Thyroid gland (tissue), 4 donors: ENCODE results near the gene BAHCC1. TPM values are rescaled to one million over a fixed set of nuclear protein-coding genes. Genes with fewer than 3 reads are reported as not detected.
A peak's percentile ranks its signal among the peaks of the same experiment; 100 is the strongest.

Experiments used
- DNase-seq, 2 donors: peaks; one replicate each; pipeline ENCODE4 v3.0.0-alpha.2; 2019
- H3K27ac ChIP-seq, 3 donors: fragments of 200-600 bp; sonication (generic); 1 replicate in 2 of 3; 2 replicates in 1 of 3; pipeline ENCODE4 v1.5.1; 2016 to 2019; ENCODE audit warnings: mild to moderate bottlenecking in 1 of 3, moderate library complexity in 1 of 3
- H3K27me3 ChIP-seq: fragments of 200-600 bp; sonication (generic); one replicate; pipeline ENCODE4 v1.5.1; 2019
- H3K36me3 ChIP-seq, 2 donors: fragments of 200-600 bp; sonication (generic); one replicate each; pipeline ENCODE4 v1.5.1; 2016 to 2019
- H3K4me1 ChIP-seq, 2 donors: fragments of 200-600 bp; sonication (generic); one replicate each; pipeline ENCODE4 v1.5.1; 2017 to 2019
- H3K4me3 ChIP-seq, 3 donors: fragments of 200-600 bp; sonication (generic); replicated peaks in 1 of 3; 1 replicate in 2 of 3; 2 replicates in 1 of 3; pipeline ENCODE4 v1.5.1; 2016; ENCODE audit warnings: mild to moderate bottlenecking in 1 of 3
- H3K9me3 ChIP-seq: fragments of 200-600 bp; sonication (generic); one replicate; pipeline ENCODE4 v1.5.1; 2017
- POLR2A ChIP-seq, 2 donors: fragments of 450-650 bp; IDR thresholded peaks; one replicate each; pipeline ENCODE4 v1.6.1; 2017; ENCODE audit warnings: antibody characterized with exemption in 2 of 2, mild to moderate bottlenecking in 2 of 2, moderate library complexity in 1 of 2
- WGBS, 2 donors: methylation state at CpG; one replicate each; pipeline ENCODE4 v1.1.5; 2017; 5-methylcytosine and 5-hydroxymethylcytosine counted together
- intact Hi-C: fragments of 100-400 bp; cut with DNase I; formaldehyde crosslinking; loops from one replicate; pipeline ENCODE4 v1.15.1; 2023
- total RNA-seq, 4 donors: library from RNA; depleted of rRNA; stranded (reverse); fragments of >200 nt; gene quantifications; one replicate each; pipeline ENCODE4 v1.2.3, GENCODE V29; 2016
- TF ChIP-seq, protein P1 (sequence below), 6 experiments: fragments of 200-600 bp in 3 of 6; fragments of 450-650 bp in 3 of 6; sonication (generic) in 3 of 6; IDR thresholded peaks; one replicate each; pipeline ENCODE4 v1.5.1; 2016 to 2019; ENCODE audit warnings: antibody characterized with exemption in 6 of 6, mild to moderate bottlenecking in 2 of 6, inconsistent platforms in 1 of 6, moderate library complexity in 1 of 6

Gene BAHCC1
- total RNA-seq, 4 donors from 2014 or later: 13.7 to 33.7 (median 23.9) TPM

DNA sequence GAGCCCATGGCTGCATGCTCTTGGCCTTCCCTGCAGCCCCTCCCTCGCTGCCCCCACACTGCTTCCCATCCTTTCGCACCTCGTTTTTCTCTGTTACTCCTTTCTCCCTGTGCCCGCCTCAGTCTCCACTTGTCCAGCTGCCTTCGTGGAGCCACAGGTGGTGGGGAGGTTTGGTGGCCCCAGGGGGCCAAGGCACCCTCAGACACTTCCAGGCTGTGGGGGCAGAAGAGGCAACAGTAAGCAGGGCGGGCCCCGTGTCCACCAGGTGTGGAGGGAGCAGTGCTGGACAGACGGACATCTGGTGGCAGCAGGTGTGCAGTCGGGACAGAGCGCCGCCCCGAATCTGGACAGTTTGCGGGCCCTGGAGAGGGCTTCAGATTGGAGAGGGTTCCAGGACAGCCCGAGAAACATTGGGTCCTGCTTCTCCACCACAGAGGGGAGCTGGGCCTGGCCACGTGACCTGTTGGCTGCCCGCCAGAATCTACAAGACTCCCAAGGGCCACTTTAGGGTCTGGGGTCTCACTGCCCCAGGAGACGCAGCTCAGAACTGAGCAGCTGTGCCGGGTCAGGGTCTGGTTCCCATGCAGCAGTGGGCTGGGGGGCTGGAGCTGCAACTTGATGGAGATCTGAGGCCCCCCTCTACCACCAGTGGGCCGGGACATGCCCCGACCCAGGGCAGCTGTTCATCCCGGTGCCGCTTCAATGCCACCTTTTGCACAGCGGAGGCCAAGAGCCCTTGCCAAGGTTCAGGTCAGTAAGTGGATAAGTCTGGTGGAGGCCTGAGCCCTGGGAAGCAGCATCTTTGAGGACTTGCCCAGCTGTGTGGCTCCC lies 22.8 kb downstream of the BAHCC1 start:
- peak; percentile 41 to 50 for DNase-seq
- intact Hi-C loops: no loop called here

DNA sequence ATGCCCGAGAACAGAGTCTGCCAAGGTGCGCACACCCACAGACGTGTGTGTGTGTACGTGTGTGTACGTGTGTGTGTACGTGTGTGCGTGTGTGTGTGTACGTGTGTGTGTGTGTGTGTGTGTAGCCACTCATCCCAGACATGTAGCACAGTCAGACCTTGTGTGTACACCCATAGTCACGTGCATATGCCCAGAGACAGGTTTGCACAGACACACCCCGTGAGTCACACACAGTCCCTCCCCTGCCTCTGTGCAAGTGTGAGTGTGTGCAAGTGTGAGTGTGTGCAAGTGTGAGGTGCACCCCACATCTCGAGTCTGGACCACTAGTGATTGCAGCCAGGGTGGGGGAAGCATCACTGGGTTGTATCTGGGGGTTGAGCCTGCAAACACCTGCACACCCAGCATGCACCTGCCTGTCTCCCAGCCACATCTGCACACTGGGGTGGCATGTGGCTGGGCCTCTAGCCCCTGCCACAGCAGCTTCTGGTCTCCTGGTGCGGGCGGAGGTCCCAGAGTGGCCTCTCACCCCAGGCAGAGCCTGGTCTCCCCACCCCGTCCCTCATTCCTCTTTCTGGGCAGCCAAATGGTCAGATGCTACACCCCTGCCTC lies 23.6 kb downstream of the BAHCC1 start:
- DNase-seq: no peak
- H3K27me3 ChIP-seq: no peaks in the 10 kb centered on the region
- H3K36me3 ChIP-seq: no peaks in the 10 kb centered on the region
- H3K27ac ChIP-seq: peak overlapping the region; percentile 47 to 93 (median 92)
- H3K4me1 ChIP-seq: peaks cover 45 to 62% of the 10 kb centered on the region in 2 donors
- TF ChIP-seq, protein P1, sequence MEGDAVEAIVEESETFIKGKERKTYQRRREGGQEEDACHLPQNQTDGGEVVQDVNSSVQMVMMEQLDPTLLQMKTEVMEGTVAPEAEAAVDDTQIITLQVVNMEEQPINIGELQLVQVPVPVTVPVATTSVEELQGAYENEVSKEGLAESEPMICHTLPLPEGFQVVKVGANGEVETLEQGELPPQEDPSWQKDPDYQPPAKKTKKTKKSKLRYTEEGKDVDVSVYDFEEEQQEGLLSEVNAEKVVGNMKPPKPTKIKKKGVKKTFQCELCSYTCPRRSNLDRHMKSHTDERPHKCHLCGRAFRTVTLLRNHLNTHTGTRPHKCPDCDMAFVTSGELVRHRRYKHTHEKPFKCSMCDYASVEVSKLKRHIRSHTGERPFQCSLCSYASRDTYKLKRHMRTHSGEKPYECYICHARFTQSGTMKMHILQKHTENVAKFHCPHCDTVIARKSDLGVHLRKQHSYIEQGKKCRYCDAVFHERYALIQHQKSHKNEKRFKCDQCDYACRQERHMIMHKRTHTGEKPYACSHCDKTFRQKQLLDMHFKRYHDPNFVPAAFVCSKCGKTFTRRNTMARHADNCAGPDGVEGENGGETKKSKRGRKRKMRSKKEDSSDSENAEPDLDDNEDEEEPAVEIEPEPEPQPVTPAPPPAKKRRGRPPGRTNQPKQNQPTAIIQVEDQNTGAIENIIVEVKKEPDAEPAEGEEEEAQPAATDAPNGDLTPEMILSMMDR (IDR thresholded peaks at IDR 0.05): no peak
- TF ChIP-seq POLR2A (IDR thresholded peaks at IDR 0.05): no peak
- H3K4me3 ChIP-seq: peak overlapping the region in 1 of 3 donors; percentile 17
- WGBS, 2 donors: 55 to 71% methylated on average over 9 of the region's 14 CpGs
- no peaks in the 10 kb centered on the region for H3K9me3 ChIP-seq
- intact Hi-C loops: no loop called here

More for the DNA sequence above, 22.8 kb downstream of the BAHCC1 start:
- TF ChIP-seq, protein P1 (IDR thresholded peaks at IDR 0.05): no peak
- no peak for TF ChIP-seq POLR2A (IDR thresholded peaks at IDR 0.05)
- peak overlapping the region in 2 of 3 donors; percentile 46 to 79 for H3K27ac ChIP-seq
- H3K36me3 ChIP-seq: no peaks in the 10 kb centered on the region
- no peak overlapping the region for H3K4me3 ChIP-seq
- no peaks in the 10 kb centered on the region for H3K9me3 ChIP-seq
- peaks cover 37 to 60% of the 10 kb centered on the region in 2 donors for H3K4me1 ChIP-seq
- H3K27me3 ChIP-seq: no peaks in the 10 kb centered on the region
- WGBS, 2 donors: 56 to 61% methylated on average over 6 to 21 of the region's 23 CpGs

DNA sequence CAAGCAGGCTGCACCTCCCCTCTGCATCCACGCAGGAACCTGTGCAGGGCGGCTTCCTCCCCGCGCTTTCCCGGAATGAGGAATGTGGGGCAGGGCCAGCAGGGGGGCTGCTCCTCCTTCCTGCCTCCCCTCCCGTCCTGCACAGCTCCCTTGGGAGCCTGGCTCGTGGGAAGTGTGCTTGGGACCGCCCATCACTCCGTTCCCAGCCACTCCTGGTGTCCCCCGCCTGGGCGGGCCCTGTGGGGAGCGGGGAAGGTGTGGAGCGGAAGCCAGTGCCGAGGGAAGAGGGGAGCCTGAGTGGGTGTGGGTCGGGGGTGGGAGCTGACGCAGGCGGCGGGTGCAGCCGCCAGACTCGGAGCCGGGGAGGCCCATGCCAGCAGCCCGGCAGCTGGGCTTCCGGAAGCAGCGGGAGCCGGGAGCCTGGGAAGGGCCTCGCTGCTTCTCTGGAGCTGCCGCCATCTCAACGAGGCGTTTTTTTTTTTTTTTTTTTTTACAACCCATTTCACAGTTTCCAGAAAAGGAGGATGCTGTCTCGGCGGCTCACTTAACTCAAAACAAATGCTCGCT lies 24.1 kb downstream of the BAHCC1 start:
- 5 to 13% methylated on average over 27 to 30 of the region's 32 CpGs for WGBS, 2 donors
- H3K9me3 ChIP-seq: no peaks in the 10 kb centered on the region
- H3K27me3 ChIP-seq: no peaks in the 10 kb centered on the region
- intact Hi-C loops: no loop called here
- H3K27ac ChIP-seq: peak overlapping the region; percentile 85 to 93 (median 92)
- H3K36me3 ChIP-seq: no peaks in the 10 kb centered on the region
- peaks cover 50 to 68% of the 10 kb centered on the region in 2 donors for H3K4me1 ChIP-seq
- peak; percentile 89 to 90 for DNase-seq
- TF ChIP-seq, protein P1 (IDR thresholded peaks at IDR 0.05): no peak
- peak in 1 of 2 donors; percentile 61 for TF ChIP-seq POLR2A (IDR thresholded peaks at IDR 0.05)
- H3K4me3 ChIP-seq: peak overlapping the region in 1 of 3 donors; percentile 17

DNA sequence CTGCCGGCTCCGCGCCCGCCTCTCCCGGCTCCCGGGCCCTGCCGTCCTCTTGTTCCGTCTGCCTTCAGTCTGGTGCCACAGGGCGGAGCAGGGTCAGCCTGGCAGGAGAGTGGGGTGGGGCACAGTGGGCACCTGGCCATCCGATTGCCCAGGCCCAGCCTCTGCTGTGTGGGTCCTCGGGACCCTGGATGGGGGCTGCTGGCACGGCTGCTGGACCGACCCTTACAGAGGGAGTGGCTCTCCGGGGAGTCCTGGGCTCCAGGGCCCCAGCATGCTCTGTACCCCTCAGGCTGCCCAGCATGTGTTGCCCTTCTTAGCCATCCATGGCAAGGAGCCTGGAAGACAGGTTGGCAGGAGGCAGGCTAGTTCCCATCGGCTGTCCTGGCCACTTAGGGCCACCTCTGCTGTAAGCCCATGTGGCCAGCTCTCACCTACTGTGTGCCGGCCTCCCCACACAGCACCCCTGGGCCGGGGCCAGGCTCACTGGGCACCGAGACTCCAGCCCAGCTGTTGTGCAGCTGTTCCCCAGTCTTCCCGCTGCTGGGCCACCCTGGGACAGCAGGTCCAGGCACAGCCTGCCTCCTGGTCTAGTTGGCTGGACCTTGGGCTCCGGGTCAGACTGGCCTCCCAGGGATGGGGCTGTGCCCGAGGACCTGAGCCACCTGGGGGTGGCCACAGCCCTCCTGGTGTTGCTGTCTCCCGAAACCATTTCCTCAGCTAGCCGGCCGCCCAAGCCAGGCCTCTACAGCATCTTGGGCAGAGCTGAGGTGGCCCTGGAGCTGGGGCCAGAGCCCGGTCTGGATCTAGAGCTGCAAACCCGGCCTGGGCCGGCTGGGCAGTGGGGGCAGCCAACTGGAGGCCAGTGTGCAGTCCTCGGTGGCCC lies 24.9 kb downstream of the BAHCC1 start:
- Histone ChIP-seq H3K4me3 (peak overlapping the region in 1 of 3 donors; percentile 17), H3K36me3 (no peaks in the 10 kb centered on the region), H3K27me3 (no peaks in the 10 kb centered on the region), H3K27ac (peak overlapping the region; percentile 85 to 93 (median 92)), H3K4me1 (peaks cover 51 to 70% of the 10 kb centered on the region in 2 donors), H3K9me3 (no peaks in the 10 kb centered on the region)
- 22 to 47% methylated on average over 9 to 19 of the region's 28 CpGs for WGBS, 2 donors
- intact Hi-C loops: no loop called here
- no peak for TF ChIP-seq POLR2A (IDR thresholded peaks at IDR 0.05)
- TF ChIP-seq, protein P1 (IDR thresholded peaks at IDR 0.05): no peak
- DNase-seq: peak; percentile 53 to 67
